K562 (cell line): ENCODE data around the gene TBC1D5. TPM values are rescaled to one million over a fixed set of nuclear protein-coding genes. Genes with fewer than 3 reads are reported as not detected.

Experiments used
- ATAC-seq: fragments of 200-7000 bp; cut with Tn5 transposase; 3 replicates; pipeline ENCODE4 v1.9.1; 2020; ENCODE audit warnings: moderate library complexity
- BruUV-seq: library from RNA; stranded (reverse); fragments of 400-500 nt; replicated peaks from 2 replicates; lab custom pipeline; 2021; lab: Mats Ljungman, UMichigan
- CTCF ChIA-PET: fragments of 300-600 bp; formaldehyde crosslinking; extraction: SDS; loops from one replicate; lab custom pipeline; 2021; ENCODE audit warnings: low intra/inter-chr PET ratio; lab: Yijun Ruan, JAX
- POLR2A ChIA-PET: fragments of 300-600, 350-650 bp; sonication (Branson Sonifier 250); formaldehyde crosslinking; extraction: SDS; loops from one replicate; lab custom pipeline; 2021; ENCODE audit warnings: antibody characterized with exemption, inconsistent platforms; lab: Yijun Ruan, JAX
- DNase-seq, 4 experiments: peaks; one replicate each; pipeline versions ENCODE4 v3.0.0 to v3.0.0-alpha.2; 2011 to 2018; ENCODE audit warnings: low spot score in 3 of 4, mixed read lengths in 3 of 4; ENCODE audit errors: extremely low read depth in 1 of 4
- FAIRE-seq: peaks from 2 replicates; lab custom pipeline; 2011; peaks lifted over from hg19 to GRCh38; lab: Jason Lieb, UNC
- H2AFZ ChIP-seq: 2 replicates; pipeline ENCODE4 v1.6.0; 2011; ENCODE audit warnings: low read depth, low read length, control low read depth, inconsistent platforms
- H3K27ac ChIP-seq: fragments of 200-600 bp; 3 replicates; pipeline ENCODE4 v1.8.0; 2011; ENCODE audit warnings: low read depth, mild to moderate bottlenecking, control low read depth, inconsistent platforms, low read length, moderate library complexity, mixed read lengths; ENCODE audit errors: extremely low read depth
- H3K27me3 ChIP-seq, 2 experiments: fragments of 300-600 bp in 1 of 2; 2 replicates in 1 of 2; 3 replicates in 1 of 2; pipeline versions ENCODE4 v1.6.0 to v1.8.0; 2011; ENCODE audit warnings: inconsistent platforms in 2 of 2, low read length in 2 of 2, mild to moderate bottlenecking in 1 of 2, mixed read lengths in 1 of 2, moderate library complexity in 1 of 2; ENCODE audit not compliant: control insufficient read depth in 2 of 2, insufficient read depth in 2 of 2
- H3K36me3 ChIP-seq: fragments of 300-600 bp; 3 replicates; pipeline ENCODE4 v1.8.0; 2011; ENCODE audit warnings: mild to moderate bottlenecking, low read length, inconsistent platforms; ENCODE audit not compliant: control insufficient read depth, insufficient read depth
- H3K4me1 ChIP-seq, 2 experiments: fragments of 200-600 bp in 1 of 2; replicated peaks in 1 of 2; 2 replicates in 1 of 2; 3 replicates in 1 of 2; pipeline versions ENCODE4 v1.5.1 to v1.8.0; 2011; ENCODE audit warnings: inconsistent platforms in 2 of 2, low read length in 2 of 2, mild to moderate bottlenecking in 1 of 2, mixed read lengths in 1 of 2, moderate library complexity in 1 of 2; ENCODE audit not compliant: control insufficient read depth in 2 of 2, insufficient read depth in 2 of 2
- H3K4me2 ChIP-seq: 2 replicates; pipeline ENCODE4 v1.6.1; 2011; ENCODE audit warnings: low read length, control low read depth, inconsistent platforms, mixed read lengths; ENCODE audit not compliant: insufficient read depth
- H3K4me3 ChIP-seq: fragments of 200-600 bp; sonication (generic), shearing (Covaris generic); 2 replicates; pipeline ENCODE4 v1.5.1; 2016; ENCODE audit warnings: control low read depth, inconsistent platforms
- H3K79me2 ChIP-seq: fragments of 200-600 bp; 3 replicates; pipeline ENCODE4 v1.8.0; 2011; ENCODE audit warnings: low read length, inconsistent platforms; ENCODE audit not compliant: control insufficient read depth, insufficient read depth
- H3K9ac ChIP-seq, 2 experiments: 2 replicates each; pipeline versions ENCODE4 v1.6.0 to v1.6.1; 2011; ENCODE audit warnings: low read depth in 2 of 2, low read length in 2 of 2, control low read depth in 1 of 2, inconsistent platforms in 1 of 2, mild to moderate bottlenecking in 1 of 2, mixed read lengths in 1 of 2; ENCODE audit not compliant: insufficient read depth in 1 of 2
- H3K9me1 ChIP-seq: one replicate; pipeline ENCODE4 v1.6.0; 2011; ENCODE audit warnings: inconsistent platforms, mild to moderate bottlenecking, low read length, moderate library complexity; ENCODE audit not compliant: control insufficient read depth, insufficient read depth
- H3K9me3 ChIP-seq: replicated peaks from 2 replicates; pipeline ENCODE4 v1.5.1; 2011; ENCODE audit warnings: low read depth, low read length, inconsistent platforms; ENCODE audit not compliant: control insufficient read depth, insufficient read depth
- H4K20me1 ChIP-seq: replicated peaks from 2 replicates; pipeline ENCODE4 v1.6.1; 2011; ENCODE audit warnings: low read length, inconsistent platforms, mixed read lengths; ENCODE audit not compliant: control insufficient read depth, insufficient read depth
- ATF1 ChIP-seq, 2 experiments: fragments of 450-650 bp in 1 of 2; IDR thresholded peaks; 2 replicates each; pipeline ENCODE4 v1.6.1; 2016; ENCODE audit warnings: missing compliant biosample characterization in 1 of 2, missing genetic modification characterization in 1 of 2
- DPF2 ChIP-seq: fragments of 450-650 bp; IDR thresholded peaks from 2 replicates; pipeline ENCODE4 v1.6.1; 2016
- FOXJ2 ChIP-seq: fragments of 200-800 bp; sonication (Bioruptor generic); IDR thresholded peaks from 2 replicates; pipeline ENCODE4 v1.6.1; 2016; ENCODE audit warnings: missing genetic modification characterization, missing compliant biosample characterization
- HDAC6 ChIP-seq: IDR thresholded peaks from 2 replicates; pipeline ENCODE4 v1.6.1; 2012; ENCODE audit warnings: low read depth, mild to moderate bottlenecking, control low read depth, inconsistent platforms, low read length, moderate library complexity
- JUND ChIP-seq, 2 experiments: IDR thresholded peaks; 2 replicates in 1 of 2; 3 replicates in 1 of 2; pipeline ENCODE4 v1.6.1; 2011; ENCODE audit warnings: borderline replicate concordance in 2 of 2, low read depth in 2 of 2, low read length in 2 of 2, improper control_type of control experiment in 1 of 2, missing biosample characterization in 1 of 2, missing genetic modification characterization in 1 of 2, missing genetic modification reagents in 1 of 2
- MAFG ChIP-seq: fragments of 450-650 bp; conservative IDR thresholded peaks from 2 replicates; pipeline ENCODE4 v1.6.1; 2016; ENCODE audit warnings: missing genetic modification characterization, missing compliant biosample characterization
- MAZ ChIP-seq, 2 experiments: fragments of 450-650 bp in 1 of 2; sonication (generic) in 1 of 2; formaldehyde crosslinking; IDR thresholded peaks in 1 of 2; conservative IDR thresholded peaks in 1 of 2; 2 replicates each; pipeline versions ENCODE4 v1.4.0 to v1.5.0; 2020; ENCODE audit warnings: mild to moderate bottlenecking in 1 of 2, missing genetic modification reagents in 1 of 2
- SMC3 ChIP-seq: conservative IDR thresholded peaks from 2 replicates; pipeline ENCODE4 v1.6.1; 2011; ENCODE audit warnings: low read depth, low read length, improper control_type of control experiment; ENCODE audit not compliant: insufficient read depth
- SRSF9 ChIP-seq: fragments of 200-400 bp; formaldehyde crosslinking; IDR thresholded peaks from 2 replicates; pipeline ENCODE4 v1.6.1; 2017; ENCODE audit warnings: low read depth, low read length, borderline replicate concordance
- ZNF41 ChIP-seq: fragments of 250-450 bp; sonication (Bioruptor Pico); conservative IDR thresholded peaks from 2 replicates; pipeline ENCODE4 v1.4.0; 2020; ENCODE audit warnings: mild to moderate bottlenecking
- ZNF644 ChIP-seq: fragments of 200-800 bp; sonication (Bioruptor generic); IDR thresholded peaks from 2 replicates; pipeline ENCODE4 v1.6.1; 2016; ENCODE audit warnings: low read depth, missing genetic modification characterization, missing compliant biosample characterization
- ZNF76 ChIP-seq: fragments of 250-450 bp; sonication (Bioruptor Pico); IDR thresholded peaks from 2 replicates; pipeline ENCODE4 v1.4.0; 2020; ENCODE audit warnings: mild to moderate bottlenecking, moderate library complexity, borderline replicate concordance
- WGBS: fragments of 100-300 bp; shearing (Covaris generic); methylation state at CpG from one replicate; pipeline ENCODE4 v1.1.6; 2016; ENCODE audit warnings: low coverage, mixed read lengths; ENCODE audit not compliant: insufficient coverage; ENCODE audit errors: missing lambda C conversion rate; 5-methylcytosine and 5-hydroxymethylcytosine counted together
- in situ Hi-C: fragments of 300-500 bp; cut with MboI; formaldehyde crosslinking; loops from 4 replicates; pipeline ENCODE4 v1.15.0; 2018; ENCODE audit warnings: inconsistent platforms, mixed read lengths
- intact Hi-C: fragments of 100-400 bp; cut with micrococcal nuclease; formaldehyde crosslinking; loops from 2 replicates; pipeline ENCODE4 v1.14.2; 2022
- polyA plus RNA-seq, 8 experiments: library from polyadenylated mRNA; depleted of rRNA in 4 of 8; stranded (reverse) in 5 of 8; unstranded in 3 of 8; fragments of >200 nt; fragmentation: Nextera tagmentation in 2 of 8; fragmentation: Illumina TruSeq in 1 of 8; extraction: Ambion mirVana in 2 of 8; extraction: Trizol in 1 of 8; gene quantifications; 2 replicates each; pipeline versions ENCODE4 v1.2.1 to v1.2.3, GENCODE V29; 2011 to 2014; ENCODE audit warnings: inconsistent platforms in 1 of 8, missing spikeins in 1 of 8
- total RNA-seq, 7 experiments: library from RNA; depleted of rRNA in 6 of 7; stranded (reverse); fragments of >200 nt in 6 of 7; fragmentation: Illumina TruSeq in 2 of 7; extraction: Trizol in 2 of 7; gene quantifications; 2 replicates each; pipeline versions ENCODE4 v1.2.1 to v1.2.3, GENCODE V29; 2011 to 2021; ENCODE audit warnings: low replicate concordance in 1 of 7
- TF ChIP-seq, protein P1 (sequence below): fragments of 250-450 bp; sonication (Bioruptor Pico); IDR thresholded peaks from 2 replicates; pipeline ENCODE4 v1.8.0; 2022; ENCODE audit warnings: inconsistent platforms
- TF ChIP-seq, protein P2 (sequence below): fragments of 450-650 bp; IDR thresholded peaks from 2 replicates; pipeline ENCODE4 v1.6.1; 2016; ENCODE audit warnings: missing biosample characterization, missing genetic modification characterization

Gene TBC1D5
- total and polyA plus RNA-seq, 9 of the 15 experiments (the other 6 are each of a cell fraction or from before 2014, with no cell fraction given), result 2.9 to 38.1 (median 25.6) TPM

GRCh38 chr3:17571686-17572085, 170.7 kb downstream of the TBC1D5 start:
- ChIA-PET CTCF (no interaction called here), POLR2A (no interaction called here)
- Histone ChIP-seq H3K27ac (no peak overlapping the region), H4K20me1 (no peaks in the 10 kb centered on the region), H3K4me1 (no peaks in the 10 kb centered on the region), H3K9me3 (no peaks in the 10 kb centered on the region), H3K79me2 (no peaks in the 10 kb centered on the region), H3K4me3 (no peak overlapping the region), H3K9me1 (no peaks in the 10 kb centered on the region), H3K27me3 (no peaks in the 10 kb centered on the region), H2AFZ (no peak overlapping the region), H3K4me2 (no peak overlapping the region), H3K36me3 (no peaks in the 10 kb centered on the region), H3K9ac (no peak overlapping the region)
- DNase-seq (no peak), ATAC-seq (no peak), FAIRE-seq (no peak)
- no TSS peak for BruUV-seq
- 7% methylated on average over 1 of the region's 1 CpG for WGBS
- in situ Hi-C loops, result no loop called here
- TF ChIP-seq MAFG, result no peak
- TF ChIP-seq HDAC6, result no peak
- no peak for TF ChIP-seq MAZ (CRISPR knock-in tag; conservative IDR thresholded peaks at IDR 0.05 in 1 of 2, IDR thresholded peaks at IDR 0.05 in 1 of 2)
- no peak for TF ChIP-seq JUND (IDR thresholded peaks at IDR 0.05; ENCODE audit: borderline replicate concordance, low read depth, low read length)
- TF ChIP-seq JUND (tag; IDR thresholded peaks at IDR 0.05; ENCODE audit: borderline replicate concordance, low read depth, low read length), result no peak
- intact Hi-C loops, result no loop called here

GRCh38 chr3:17562845-17563244, 179.6 kb downstream of the TBC1D5 start:
- no peak for ATAC-seq
- Histone ChIP-seq H3K27ac (no peak overlapping the region), H4K20me1 (no peaks in the 10 kb centered on the region), H3K36me3 (no peaks in the 10 kb centered on the region), H3K9ac (no peak overlapping the region), H3K9me1 (no peaks in the 10 kb centered on the region), H3K9me3 (no peaks in the 10 kb centered on the region), H3K79me2 (no peaks in the 10 kb centered on the region), H3K4me2 (no peak overlapping the region), H2AFZ (no peak overlapping the region), H3K4me3 (no peak overlapping the region), H3K27me3 (no peaks in the 10 kb centered on the region), H3K4me1 (no peaks in the 10 kb centered on the region)
- DNase-seq, result no peak
- no TSS peak for BruUV-seq
- in situ Hi-C loops (no loop called here), intact Hi-C loops (no loop called here)
- CTCF ChIA-PET, result no interaction called here
- no peak for FAIRE-seq
- POLR2A ChIA-PET, result no interaction called here
- WGBS, result 28% methylated on average over 3 of the region's 3 CpGs
- TF ChIP-seq ATF1 (CRISPR knock-in tag; IDR thresholded peaks at IDR 0.05), result no peak
- TF ChIP-seq ATF1 (tag; IDR thresholded peaks at IDR 0.05), result no peak
- TF ChIP-seq SMC3, result no peak
- TF ChIP-seq DPF2, result no peak
- no peak for TF ChIP-seq SRSF9
- TF ChIP-seq, protein P1, sequence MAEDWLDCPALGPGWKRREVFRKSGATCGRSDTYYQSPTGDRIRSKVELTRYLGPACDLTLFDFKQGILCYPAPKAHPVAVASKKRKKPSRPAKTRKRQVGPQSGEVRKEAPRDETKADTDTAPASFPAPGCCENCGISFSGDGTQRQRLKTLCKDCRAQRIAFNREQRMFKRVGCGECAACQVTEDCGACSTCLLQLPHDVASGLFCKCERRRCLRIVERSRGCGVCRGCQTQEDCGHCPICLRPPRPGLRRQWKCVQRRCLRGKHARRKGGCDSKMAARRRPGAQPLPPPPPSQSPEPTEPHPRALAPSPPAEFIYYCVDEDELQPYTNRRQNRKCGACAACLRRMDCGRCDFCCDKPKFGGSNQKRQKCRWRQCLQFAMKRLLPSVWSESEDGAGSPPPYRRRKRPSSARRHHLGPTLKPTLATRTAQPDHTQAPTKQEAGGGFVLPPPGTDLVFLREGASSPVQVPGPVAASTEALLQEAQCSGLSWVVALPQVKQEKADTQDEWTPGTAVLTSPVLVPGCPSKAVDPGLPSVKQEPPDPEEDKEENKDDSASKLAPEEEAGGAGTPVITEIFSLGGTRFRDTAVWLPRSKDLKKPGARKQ (CRISPR knock-in tag), result no peak
- TF ChIP-seq FOXJ2 (tag), result no peak
- no peak for TF ChIP-seq ZNF644 (tag)
- TF ChIP-seq ZNF76 (CRISPR knock-in tag), result no peak
- TF ChIP-seq, protein P2, sequence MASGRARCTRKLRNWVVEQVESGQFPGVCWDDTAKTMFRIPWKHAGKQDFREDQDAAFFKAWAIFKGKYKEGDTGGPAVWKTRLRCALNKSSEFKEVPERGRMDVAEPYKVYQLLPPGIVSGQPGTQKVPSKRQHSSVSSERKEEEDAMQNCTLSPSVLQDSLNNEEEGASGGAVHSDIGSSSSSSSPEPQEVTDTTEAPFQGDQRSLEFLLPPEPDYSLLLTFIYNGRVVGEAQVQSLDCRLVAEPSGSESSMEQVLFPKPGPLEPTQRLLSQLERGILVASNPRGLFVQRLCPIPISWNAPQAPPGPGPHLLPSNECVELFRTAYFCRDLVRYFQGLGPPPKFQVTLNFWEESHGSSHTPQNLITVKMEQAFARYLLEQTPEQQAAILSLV (tag), result no peak
- no peak for TF ChIP-seq ZNF41 (CRISPR knock-in tag)
